ENCODE data around the gene RAB44. TPM values are rescaled to one million over a fixed set of nuclear protein-coding genes. Genes with fewer than 3 reads are reported as not detected.

Gene RAB44
- total RNA-seq, 1 experiment from 2014 or later: not detected

DNA sequence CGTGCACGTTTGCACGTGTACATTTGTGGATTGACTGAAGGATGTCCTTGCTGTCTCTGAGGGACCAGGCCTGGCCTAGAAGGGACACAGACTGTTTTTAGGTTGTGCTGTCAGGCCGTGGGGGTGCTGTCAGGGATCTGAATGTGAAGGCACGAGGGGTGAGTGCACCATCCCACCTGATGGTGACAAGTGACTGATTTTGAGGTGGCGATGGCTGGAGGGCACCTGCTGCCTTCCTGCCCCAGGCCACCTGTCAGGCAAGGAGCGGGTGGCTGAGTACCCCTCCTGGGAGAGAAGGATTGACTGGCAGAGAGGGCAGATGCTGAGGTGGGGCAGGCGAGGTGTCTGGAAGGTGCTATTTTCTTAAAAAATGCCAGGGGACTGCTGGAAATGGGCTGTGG lies 1.2 kb downstream of the RAB44 start:
- no peak overlapping the region for H3K9ac ChIP-seq (ENCODE audit: extremely low read depth, insufficient read length, low read length)
- H4K8ac ChIP-seq (replicated peaks; ENCODE audit: insufficient read length, low read depth, low read length): no peak overlapping the region
- H2BK120ac ChIP-seq (ENCODE audit: low read depth, low read length, poor library complexity, severe bottlenecking): no peak overlapping the region
- H3K18ac ChIP-seq (ENCODE audit: insufficient read length, low read depth, low read length): no peak overlapping the region
- no peak overlapping the region for H2AK5ac ChIP-seq (ENCODE audit: insufficient read length, low read length)
- no peak overlapping the region for H3K56ac ChIP-seq (ENCODE audit: insufficient read length, low read depth, low read length)
- Mint-ChIP-seq H3K4me3 (no peak overlapping the region), H3K4me1 (no peaks in the 10 kb centered on the region), H3K9me3 (no peaks in the 10 kb centered on the region), H3K27me3 (ENCODE audit: low read depth) (peaks cover 3% of the 10 kb centered on the region; the same call in 1 of the 2 replicates), H3K36me3 (ENCODE audit: insufficient read depth in 1 of 3, low read depth in 3 of 3) (no peaks in the 10 kb centered on the region), H3K27ac (no peak overlapping the region)
- no peaks in the 10 kb centered on the region for H3K9me3 ChIP-seq (ENCODE audit: control insufficient read depth, low read depth, low read length)
- H3K4me1 ChIP-seq (ENCODE audit: insufficient read depth, low read length): no peaks in the 10 kb centered on the region
- no peaks in the 10 kb centered on the region for H3K23me2 ChIP-seq (ENCODE audit: insufficient read length, low read depth, low read length, poor library complexity, severe bottlenecking)
- H2BK20ac ChIP-seq (ENCODE audit: low read depth, low read length, poor library complexity, severe bottlenecking): no peak overlapping the region
- H2AFZ ChIP-seq (ENCODE audit: low read length): no peak overlapping the region
- no peak overlapping the region for H3K27ac ChIP-seq (ENCODE audit: insufficient read length, low read depth, low read length)
- H3K79me2 ChIP-seq (ENCODE audit: insufficient read depth, low read length): no peaks in the 10 kb centered on the region
- no peak overlapping the region for H2BK5ac ChIP-seq (ENCODE audit: insufficient read length, low read length)
- no peaks in the 10 kb centered on the region for H4K20me1 ChIP-seq (ENCODE audit: control insufficient read depth, insufficient read depth, insufficient read length)
- no peak overlapping the region for H3T11ph ChIP-seq (ENCODE audit: low read length)
- no peak overlapping the region for H3K23ac ChIP-seq (ENCODE audit: insufficient read length, low read depth, low read length)
- no peak overlapping the region for H3K4ac ChIP-seq (ENCODE audit: low read depth, low read length)
- H3K79me1 ChIP-seq (ENCODE audit: insufficient read depth, low read depth, low read length, poor library complexity, severe bottlenecking): no peaks in the 10 kb centered on the region
- H4K91ac ChIP-seq (ENCODE audit: insufficient read length, low read depth, low read length): no peak overlapping the region
- DNase-seq: no peak
- no peak overlapping the region for H2BK15ac ChIP-seq (ENCODE audit: low read depth, low read length)
- no CpG with 5 or more reads among the region's 8 CpGs for WGBS (ENCODE audit: extremely low coverage, insufficient read length, low lambda C conversion rate)
- no peak overlapping the region for H4K5ac ChIP-seq (ENCODE audit: insufficient read length, low read depth, low read length)
- H2BK12ac ChIP-seq (ENCODE audit: insufficient read length, low read depth, low read length): no peak overlapping the region
- TF ChIP-seq, protein P1, sequence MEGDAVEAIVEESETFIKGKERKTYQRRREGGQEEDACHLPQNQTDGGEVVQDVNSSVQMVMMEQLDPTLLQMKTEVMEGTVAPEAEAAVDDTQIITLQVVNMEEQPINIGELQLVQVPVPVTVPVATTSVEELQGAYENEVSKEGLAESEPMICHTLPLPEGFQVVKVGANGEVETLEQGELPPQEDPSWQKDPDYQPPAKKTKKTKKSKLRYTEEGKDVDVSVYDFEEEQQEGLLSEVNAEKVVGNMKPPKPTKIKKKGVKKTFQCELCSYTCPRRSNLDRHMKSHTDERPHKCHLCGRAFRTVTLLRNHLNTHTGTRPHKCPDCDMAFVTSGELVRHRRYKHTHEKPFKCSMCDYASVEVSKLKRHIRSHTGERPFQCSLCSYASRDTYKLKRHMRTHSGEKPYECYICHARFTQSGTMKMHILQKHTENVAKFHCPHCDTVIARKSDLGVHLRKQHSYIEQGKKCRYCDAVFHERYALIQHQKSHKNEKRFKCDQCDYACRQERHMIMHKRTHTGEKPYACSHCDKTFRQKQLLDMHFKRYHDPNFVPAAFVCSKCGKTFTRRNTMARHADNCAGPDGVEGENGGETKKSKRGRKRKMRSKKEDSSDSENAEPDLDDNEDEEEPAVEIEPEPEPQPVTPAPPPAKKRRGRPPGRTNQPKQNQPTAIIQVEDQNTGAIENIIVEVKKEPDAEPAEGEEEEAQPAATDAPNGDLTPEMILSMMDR (conservative IDR thresholded peaks at IDR 0.05): no peak
- no peak overlapping the region for H3K4me2 ChIP-seq (ENCODE audit: insufficient read depth, insufficient read length, low read length)
- H3K14ac ChIP-seq (ENCODE audit: insufficient read depth, low read length): no peak overlapping the region; the same call in 1 of the 2 replicates
- H3K27me3 ChIP-seq (ENCODE audit: insufficient read depth, low read length): no peaks in the 10 kb centered on the region
